SK-N-MC (cell line): ENCODE results near the gene FOXO1.

Experiments
- DNase-seq: peaks from one replicate; pipeline ENCODE4 v3.0.0-alpha.2; 2011; ENCODE audit warnings: low read depth, low spot score
- H3K27ac ChIP-seq: fragments of 200-600 bp; sonication (generic); 2 replicates; pipeline ENCODE4 v1.5.1; 2016; ENCODE audit warnings: mixed run types
- H3K36me3 ChIP-seq: fragments of 200-600 bp; sonication (generic); 2 replicates; pipeline ENCODE4 v1.6.1; 2017; ENCODE audit warnings: antibody characterized with exemption, low read length, mixed read lengths; ENCODE audit not compliant: insufficient read depth
- H3K4me3 ChIP-seq: fragments of 200-600 bp; sonication (generic); 2 replicates; pipeline ENCODE4 v1.5.1; 2016
- H3K9ac ChIP-seq: fragments of 200-600 bp; sonication (generic); 2 replicates; pipeline ENCODE4 v1.8.0; 2017; ENCODE audit warnings: mixed run types, mixed read lengths; ENCODE audit not compliant: insufficient read length
- H3K9me3 ChIP-seq: fragments of 200-600 bp; sonication (generic); 2 replicates; pipeline ENCODE4 v1.6.1; 2017; ENCODE audit warnings: low read depth, mild to moderate bottlenecking, antibody characterized with exemption, low read length, moderate library complexity, mixed read lengths
- EZH2 ChIP-seq: fragments of 200-600 bp; sonication (generic); IDR thresholded peaks from one replicate; pipeline ENCODE4 v1.6.1; 2017; ENCODE audit warnings: antibody characterized with exemption
- FOXP2 ChIP-seq: optimal IDR thresholded peaks from 2 replicates; pipeline ENCODE3; 2011; ENCODE audit warnings: mild to moderate bottlenecking, moderate library complexity; ENCODE audit not compliant: insufficient read depth; ENCODE audit errors: extremely low read length, control extremely low read depth
- POLR2AphosphoS5 ChIP-seq: IDR thresholded peaks from 2 replicates; pipeline ENCODE4 v1.6.1; 2012; ENCODE audit warnings: mild to moderate bottlenecking, low read depth, low read length, borderline replicate concordance

The FOXO1 gene

GRCh38 chr13:40506592-40507446 is 159.6 kb downstream of the FOXO1 start:
- no peak for DNase-seq
- no peaks in the 10 kb centered on the region for H3K9me3 ChIP-seq
- TF ChIP-seq POLR2AphosphoS5, result no peak
- TF ChIP-seq EZH2, result no peak
- TF ChIP-seq FOXP2, result no peak
- H3K4me3 ChIP-seq, result no peak overlapping the region
- no peak overlapping the region for H3K9ac ChIP-seq
- no peak overlapping the region for H3K27ac ChIP-seq
- no peaks in the 10 kb centered on the region for H3K36me3 ChIP-seq
